Measurements from ENCODE around the gene FAM187B.

GRCh38 chr19:35271546-35271945, 43.0 kb upstream of the FAM187B start:
- TF ChIP-seq CTCF (IDR thresholded peaks at IDR 0.05) (no peak), POLR2A (IDR thresholded peaks at IDR 0.05) (no peak)
